Stimulated activated CD8-positive, alpha-beta memory T cell treated with anti-CD3 and anti-CD28 coated beads, Interleukin-12 subunit alpha, Interleukin-12 subunit beta, amount 100 ng/mL, for 24 hours (primary cell): ENCODE data around the gene FAM193A.
"Not testable (repeated sequence)": the region's sequence is repeated elsewhere in the genome, so short reads cannot be mapped to it uniquely, and the experiment has no call there.

ENCODE experiments used
- DNase-seq: peaks from one replicate; pipeline ENCODE4 v3.0.0-alpha.2; 2020; ENCODE audit errors: extremely low read depth

The FAM193A gene

DNA sequence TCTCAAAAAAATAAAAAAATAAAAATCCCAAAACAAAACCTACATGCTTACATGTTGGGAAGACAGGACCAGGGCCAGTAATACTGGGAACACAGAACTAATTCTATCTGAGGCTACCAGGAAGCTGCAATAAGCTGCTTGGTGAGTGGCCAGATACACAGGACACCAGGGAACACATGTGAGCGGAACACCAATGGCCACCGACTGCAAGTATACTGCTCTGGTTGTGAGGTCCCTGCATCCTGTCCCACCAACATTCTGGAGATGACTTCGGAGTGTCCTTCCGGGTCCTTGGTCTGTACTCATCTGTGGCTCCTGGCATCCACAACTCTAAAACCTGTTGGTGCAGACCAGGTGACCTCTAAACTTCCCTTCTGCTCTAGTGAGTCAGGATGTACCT, 217.0 kb downstream of the FAM193A start:
- no peak for DNase-seq

DNA sequence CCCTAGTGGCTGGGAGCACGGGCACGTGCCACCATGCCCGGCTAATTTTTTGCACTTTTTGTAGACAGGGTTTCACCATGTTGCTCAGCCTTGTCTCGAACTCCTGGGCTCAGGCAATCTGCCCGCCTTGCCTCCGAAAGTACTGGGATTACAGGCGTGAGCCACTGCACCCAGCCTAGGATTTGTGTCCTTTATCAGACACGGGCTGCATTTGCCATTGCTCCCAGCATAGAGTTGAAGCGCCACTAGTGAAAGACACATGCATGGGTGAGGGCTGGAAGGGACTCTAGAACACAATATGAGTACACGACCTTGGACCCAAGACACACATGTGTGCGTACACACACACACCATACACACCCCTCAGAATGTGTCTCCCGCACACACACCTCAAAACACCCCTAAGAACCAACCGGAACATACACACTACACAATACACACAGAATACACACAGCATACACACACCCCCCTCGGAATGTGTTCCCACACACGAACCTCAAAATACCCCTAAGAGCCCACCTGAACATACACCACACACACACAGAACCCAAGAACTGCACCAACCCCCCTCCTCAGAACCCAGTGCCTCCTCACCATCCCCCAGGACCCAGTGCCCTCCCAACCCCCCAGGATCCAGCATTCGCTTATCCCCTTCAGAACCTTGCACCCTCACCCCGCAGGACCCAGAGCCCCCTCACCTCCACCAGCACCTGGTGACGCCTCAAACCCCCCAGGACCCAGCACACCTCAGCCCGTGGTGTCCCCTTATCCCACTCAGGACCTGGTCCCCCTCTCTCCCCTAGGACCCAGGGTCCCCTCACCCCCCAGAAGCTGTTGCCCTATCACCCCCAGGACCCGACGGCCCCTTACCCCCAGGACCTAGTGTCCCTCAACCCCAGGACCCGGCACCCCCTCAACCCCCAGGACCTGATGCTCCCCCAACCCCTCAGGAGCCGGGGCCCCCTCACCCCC, 218.7 kb downstream of the FAM193A start:
- no peak for DNase-seq

DNA sequence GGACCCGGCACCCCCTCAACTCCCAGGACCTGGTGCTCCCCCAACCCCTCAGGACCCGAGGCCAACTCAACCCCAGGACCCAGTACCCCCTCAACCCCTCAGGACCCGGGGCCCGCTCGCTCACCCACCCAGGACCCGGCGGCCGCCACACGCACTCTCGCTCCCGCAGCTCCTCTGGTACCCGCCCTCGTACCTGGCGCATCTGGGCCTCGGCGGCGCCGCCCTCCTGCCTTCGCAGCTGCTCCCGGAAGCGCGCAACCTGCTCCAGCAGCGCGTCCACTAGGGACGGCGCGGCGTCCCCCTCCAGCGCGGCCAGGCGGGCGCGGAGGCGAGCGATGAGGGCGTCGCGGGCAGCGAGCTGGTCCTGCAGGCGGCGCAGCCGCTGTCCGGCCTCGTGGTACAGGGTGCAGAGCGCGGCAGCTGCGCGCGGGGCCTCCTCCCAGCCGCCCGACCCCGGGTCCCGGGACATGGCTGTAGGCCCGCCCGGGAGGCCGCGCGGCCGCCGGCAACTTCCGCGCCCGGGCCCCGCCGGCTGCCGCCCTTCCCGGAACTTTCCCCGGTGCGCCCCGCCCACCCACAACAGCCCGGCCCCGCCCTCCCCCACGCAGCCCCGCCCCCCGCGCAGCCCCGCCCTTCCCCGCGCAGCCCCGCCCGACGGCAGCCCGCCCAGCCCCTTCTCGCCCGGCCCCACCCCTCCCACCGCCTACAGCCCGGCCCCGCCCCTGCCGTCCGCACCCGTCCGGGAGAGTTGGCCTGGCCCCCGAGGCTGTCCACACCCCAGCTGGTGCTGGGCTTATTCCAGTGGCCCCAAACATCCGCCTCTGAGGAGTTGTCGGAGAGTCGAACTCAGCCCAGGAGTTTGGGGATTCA, 219.6 kb downstream of the FAM193A start, which contains the start of gene TNIP2:
Gene TNIP2, minus strand, starts transcription at position 516 of the 870 bp plus-strand sequence. Its CDS starts 47 bp downstream, at position 469.
- peak; percentile 39 for DNase-seq

DNA sequence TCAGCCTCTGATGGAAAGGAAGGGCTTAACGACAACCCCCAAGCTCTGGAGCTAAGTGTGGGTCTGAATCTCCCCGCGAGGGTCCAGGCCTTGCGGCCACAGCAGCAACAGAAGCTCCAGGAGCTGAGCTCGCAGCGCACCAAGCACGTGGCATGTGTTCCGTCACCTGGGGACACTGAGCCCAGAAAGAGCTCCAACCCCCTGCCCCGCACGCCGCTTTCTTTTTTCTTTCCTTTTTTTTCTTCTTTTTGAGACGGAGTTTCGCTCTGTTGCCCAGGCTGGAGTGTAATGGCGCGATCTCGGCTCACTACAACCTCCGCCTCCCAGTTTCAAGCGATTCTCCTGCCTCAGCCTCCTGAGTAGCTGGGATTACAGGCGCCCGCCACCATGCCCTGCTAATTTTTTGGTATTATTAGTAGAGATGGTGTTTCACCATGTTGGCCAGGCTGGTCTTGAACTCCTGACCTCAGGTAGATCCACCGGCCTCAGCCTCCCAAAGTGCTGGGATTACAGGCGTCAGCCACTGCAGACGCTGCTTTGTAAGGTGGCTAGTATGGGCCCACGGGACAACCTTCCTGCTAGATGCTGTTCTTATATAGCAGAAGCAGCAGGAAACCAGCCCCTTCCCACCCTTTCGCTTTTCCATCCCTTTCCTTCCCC, 220.4 kb downstream of the FAM193A start:
- no peak for DNase-seq

DNA sequence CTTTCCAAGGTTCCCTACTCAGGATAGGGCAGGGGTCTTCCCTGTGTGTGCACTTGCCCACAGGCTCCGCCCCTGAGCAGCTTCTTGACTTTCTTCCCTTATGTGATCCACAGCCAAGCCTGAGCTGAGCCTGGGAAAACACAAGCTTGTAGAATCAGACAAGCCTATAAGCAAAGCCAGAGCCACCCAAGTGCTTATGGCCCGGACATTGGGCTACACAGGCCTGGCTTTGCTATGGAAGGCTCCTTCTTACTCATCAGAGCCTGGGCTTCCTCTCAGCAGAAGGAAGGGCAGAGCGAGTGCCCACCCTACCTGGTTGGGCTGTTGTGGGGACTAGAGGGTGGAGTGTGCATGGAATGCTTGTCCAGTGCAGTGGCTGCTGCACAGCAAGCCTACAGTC, 221.0 kb downstream of the FAM193A start:
- DNase-seq, result no peak

DNA sequence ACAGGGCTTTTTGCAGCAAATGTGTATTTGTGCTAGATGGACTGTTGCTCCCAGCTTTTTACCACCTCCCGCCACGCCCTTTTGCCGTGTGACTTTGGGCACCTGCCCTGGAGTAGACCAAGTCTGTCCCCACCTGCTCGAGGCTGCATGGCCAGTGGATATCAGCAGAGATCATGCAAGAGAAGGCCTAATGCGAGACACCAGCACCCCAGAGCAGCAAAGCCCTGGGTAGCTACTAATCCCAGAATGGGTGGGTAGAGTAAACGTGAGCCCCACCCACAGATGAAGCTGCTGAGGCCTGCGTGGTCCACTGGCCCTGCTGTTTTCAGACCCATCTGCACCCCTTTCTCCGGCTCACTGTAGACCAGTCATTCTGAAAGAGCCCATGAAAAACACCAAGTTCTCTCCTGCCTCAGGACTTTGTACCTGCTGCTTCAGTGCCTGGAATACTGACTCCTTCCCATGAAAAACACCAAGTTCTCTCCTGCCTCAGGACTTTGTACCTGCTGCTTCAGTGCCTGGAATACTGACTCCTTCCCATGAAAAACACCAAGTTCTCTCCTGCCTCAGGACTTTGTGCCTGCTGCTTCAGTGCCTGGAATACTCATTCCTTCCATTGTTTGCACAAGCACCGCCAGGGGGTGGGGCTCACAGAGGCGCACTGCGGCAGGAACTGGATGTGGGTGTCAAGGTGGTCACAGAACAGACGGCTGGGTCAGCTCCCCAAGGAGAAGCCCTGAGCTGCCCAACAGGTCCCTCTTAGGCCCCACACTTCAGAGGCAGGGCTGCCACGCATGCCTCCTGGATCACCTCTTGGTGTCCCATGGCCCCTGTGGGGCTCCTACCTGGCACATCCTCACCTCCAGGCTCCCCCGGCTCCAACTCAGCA, 224.8 kb downstream of the FAM193A start:
- DNase-seq, result no peak

DNA sequence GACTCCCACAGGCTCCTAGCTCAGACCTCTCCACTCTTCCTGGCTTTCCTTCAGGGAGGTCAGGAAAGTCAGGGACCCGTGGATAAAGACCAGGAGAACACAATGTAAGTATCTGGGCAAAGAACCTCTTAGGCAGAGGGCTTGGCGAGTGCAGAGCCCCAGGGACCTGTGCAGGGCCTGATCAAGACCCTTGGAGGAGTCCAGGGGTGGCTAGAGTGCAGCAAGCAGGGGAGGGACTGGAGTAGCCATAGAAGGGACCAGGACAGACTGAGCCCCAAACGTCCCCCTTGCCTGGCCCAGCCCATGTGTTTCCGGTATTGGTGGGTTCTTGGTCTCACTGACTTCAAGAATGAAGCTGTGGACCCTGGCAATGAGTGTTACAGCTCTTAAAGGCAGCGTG, 225.6 kb downstream of the FAM193A start:
- no peak for DNase-seq

DNA sequence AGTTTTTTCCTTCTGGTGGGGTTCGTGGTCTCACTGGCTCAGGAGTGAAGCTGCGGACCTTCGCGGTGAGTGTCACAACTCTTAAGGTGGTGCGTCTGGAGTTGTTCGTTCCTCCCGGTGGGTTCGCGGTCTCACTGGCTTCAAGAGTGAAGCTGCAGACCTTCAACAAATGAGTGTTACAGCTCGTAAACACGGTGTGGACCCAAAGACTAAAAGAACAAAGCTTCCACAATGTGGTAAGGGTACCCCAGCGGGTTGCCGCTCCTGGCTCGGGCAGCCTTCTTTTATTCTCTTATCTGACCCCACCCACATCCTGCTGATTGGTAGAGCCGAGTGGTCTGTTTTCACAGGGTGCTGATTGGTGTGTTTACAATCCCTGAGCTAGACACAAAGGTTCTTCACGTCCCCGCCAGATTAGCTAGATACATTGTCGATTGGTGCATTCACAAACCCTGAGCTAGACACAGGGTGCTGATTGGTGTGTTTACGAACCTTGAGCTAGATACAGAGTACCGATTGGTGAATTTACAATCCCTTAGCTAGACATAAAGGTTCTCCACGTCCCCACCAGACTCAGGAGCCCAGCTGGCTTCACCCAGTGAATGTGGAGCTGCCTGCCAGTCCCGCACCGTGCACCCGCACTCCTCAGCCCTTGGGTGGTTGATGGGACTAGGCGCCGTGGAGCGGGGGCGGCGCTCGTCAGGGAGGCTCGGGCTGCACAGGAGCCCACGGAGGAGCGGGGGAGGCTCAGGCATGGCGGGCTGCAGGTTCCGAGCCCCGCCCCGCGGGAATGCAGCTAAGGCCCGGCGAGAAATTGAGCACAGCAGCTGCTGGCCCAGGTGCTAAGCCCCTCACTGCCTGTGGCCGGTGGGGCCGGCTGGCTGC, 226.3 kb downstream of the FAM193A start:
- not testable (repeated sequence) for DNase-seq

DNA sequence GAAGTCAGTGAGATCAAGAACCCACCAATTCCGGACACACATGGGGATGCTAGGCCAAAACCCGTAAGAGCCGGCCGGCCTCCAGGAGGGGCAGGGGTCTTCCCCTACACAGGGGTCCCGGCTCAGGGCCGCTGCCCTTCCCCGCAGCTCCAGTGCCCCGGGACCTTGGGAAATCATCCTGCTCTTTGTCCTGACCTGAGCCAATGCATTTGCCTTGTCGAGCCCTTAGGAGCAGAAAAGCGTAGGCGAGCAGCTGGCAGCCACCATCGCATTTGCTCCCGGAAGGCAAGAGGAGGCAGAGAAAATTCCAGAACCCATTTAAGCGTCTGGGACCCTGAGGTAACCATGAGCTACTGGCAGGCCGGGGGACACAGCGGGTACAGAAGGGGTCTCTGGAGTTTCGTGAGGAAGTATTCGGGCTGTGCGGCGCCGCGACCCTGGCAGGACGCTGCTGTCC, 227.1 kb downstream of the FAM193A start:
- DNase-seq, result no peak

DNA sequence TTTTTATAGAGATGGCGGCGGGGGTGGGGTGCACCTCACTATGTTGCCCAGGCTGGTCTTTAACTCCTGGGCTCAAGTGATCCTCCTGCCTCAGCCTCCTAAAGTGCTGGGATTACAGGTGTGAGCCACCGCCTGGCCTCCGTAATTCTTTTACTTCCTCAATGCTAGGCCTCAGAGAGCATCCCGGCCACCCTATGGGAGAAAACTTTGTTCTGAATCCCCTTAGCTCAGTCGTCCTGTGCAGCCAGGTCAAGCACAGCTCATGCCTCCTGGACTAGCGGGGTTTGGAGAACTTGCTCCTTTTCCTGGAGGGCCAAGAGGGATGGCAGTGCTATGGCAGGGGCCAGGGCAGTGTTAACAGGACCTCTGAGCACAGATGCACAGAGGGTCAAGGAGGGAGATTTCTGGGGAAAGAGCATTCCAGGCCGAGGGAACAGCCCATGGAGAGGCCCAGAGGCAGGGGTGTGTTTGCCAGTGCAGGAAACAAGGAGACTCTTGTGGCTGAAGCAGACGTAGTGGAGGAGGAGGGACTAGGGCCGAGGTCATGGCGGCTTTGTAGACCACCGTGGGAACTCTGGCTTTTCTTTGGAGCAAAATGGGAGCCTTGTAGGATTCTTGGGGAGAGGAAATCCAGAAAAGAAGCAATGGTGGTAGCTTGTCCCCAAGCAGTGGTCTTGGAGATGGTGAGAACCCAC, 229.5 kb downstream of the FAM193A start:
- no peak for DNase-seq

DNA sequence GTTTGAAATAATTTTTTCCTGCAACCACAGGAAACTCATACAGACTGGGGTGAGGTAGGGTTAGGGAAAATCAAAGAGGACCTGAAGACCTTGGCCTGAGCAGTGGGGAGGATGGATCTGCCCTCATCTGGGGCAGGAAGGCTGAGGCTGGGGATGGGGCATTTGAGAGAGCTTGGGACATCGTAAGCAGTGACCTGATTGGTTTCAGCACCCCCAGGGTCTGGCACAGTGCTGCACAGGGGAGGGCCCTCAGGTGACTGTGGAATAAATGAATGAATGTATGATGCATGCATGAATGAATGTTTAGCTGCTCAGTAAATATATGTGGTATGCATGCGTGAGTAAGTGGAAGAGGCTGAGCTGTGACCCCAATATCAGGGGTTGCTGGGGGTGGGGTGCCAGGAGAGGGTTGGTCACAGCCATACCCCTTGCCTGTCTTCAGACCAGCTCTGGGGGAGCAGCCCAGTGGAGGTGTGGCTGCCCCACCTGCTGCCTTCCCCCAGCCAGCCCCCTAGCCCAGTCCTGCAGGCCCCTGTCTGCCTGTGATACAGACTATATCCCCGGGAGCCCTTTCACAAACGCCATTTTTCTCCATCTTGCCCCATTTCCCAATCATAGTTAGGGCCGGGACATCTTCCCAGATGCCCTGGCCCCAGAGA, 230.7 kb downstream of the FAM193A start:
- DNase-seq, result no peak

DNA sequence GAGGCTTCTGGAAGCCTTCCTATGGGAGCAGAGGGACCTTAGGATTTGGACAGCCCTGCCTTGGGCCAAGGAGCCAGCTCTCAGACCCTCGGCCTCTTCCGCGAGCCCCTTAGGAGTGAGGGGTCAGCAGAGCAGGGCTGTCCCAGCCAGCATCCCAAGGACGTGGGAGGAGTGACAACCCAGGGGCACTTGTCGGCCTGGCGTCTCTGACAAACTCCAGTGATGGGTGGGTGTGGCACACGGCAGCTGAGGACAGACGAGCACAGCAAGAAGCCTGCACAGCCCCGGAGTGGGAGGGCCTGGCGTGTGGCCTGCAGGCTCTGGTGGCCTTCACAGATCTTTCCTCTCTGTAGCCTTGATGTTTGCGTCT, 231.2 kb downstream of the FAM193A start:
- no peak for DNase-seq

DNA sequence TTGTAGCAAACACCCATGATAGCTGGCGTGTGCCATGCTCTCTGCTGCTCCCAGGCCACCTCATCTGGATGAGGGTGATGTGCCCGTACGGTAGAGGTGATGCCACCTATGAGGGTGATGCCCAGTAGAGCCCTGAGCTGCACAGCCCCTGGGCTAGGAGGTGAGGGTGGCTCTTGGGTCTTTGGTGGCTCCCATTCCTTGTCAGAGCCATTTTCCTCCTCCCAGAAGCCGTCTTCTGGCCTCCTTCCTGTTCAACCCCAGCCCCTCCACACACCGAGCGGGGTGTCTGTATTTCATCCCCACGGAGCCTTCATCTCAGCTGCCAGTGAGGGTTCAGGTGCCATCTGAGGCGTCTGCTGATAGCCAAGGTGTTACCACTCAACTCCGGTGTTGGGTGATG, 231.7 kb downstream of the FAM193A start:
- DNase-seq, result no peak

DNA sequence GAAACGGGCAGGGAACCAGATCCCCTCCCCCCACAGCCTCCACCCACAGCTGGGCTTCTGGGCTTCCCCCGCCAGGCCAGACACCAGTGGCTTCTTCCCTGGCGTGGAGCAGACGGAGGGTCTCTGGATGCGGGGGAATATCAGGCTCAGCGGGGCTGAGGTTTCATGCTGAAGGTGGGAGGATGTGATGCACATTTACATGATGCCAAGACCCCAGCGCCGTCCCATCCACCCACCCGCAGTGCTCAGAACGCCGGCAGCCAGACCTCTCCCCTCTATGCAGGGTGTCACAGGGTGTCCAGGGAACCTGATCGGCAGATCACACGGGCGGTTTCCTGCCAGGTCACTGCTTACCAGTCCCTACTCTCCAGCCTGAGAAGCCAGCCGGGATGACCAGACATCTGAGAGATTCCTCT, 232.5 kb downstream of the FAM193A start:
- no peak for DNase-seq

DNA sequence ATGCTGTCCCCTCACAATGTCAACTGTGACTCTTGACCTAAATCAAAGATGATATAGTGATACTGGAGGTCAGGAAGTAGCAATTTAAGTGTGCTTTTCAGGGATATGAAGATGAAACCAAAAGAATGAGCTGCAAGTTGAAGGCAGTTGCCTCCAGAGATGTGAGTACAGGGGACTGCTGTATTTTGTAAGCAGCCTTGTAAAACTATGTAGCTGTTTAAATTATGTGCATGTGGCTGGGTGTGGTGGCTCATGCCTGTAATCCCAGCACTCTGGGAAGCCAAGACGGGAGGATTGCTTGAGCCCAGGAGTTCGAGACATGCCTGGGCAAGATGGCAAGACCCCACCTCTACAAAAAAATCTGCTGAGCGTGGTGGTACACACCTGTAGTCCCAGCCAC, 234.8 kb downstream of the FAM193A start:
- DNase-seq, result no peak

DNA sequence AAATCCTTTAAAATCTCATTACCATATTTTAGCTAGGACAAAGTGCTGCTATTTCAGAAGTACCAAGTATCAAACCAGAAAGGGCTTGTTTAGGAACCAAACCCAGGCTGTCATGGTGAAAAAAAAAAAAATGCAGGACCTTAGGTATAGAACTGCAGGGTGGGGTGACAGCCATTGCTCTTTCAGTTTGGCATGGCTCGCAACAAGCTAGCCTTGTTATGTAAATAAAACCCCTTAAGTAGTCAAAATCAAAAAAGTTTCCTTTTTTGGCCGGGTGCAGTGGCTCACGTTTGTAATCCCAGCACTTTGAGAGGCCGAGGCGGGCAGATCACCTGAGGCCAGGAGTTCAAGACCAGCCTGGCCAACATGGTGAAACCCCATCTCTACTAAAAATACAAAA, 244.2 kb downstream of the FAM193A start:
- DNase-seq, result not testable (repeated sequence)

DNA sequence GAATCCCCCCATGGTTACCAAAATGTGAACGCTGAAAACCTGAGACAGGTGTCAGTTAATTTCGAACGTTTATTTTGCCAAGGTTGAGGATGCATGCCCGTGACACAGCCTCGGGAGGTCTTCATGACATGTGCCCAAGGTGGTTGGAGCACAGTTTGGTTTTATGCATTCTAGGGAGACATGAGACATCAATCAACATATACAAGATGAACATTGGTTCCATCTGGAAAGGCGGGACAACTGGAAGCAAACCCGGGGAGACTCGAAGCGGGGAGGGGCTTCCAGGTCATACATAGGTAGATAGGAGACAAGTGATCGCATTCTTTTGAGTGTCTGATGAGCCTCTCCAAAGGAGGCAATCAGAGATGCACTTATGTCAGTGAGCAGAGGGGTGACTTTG, 245.5 kb downstream of the FAM193A start:
- no peak for DNase-seq
